ENCODE measurements around the gene DOHH. TPM values are rescaled to one million over a fixed set of nuclear protein-coding genes. Genes with fewer than 3 reads are reported as not detected.

Gene DOHH
- total RNA-seq, 1 donor = 10.4 TPM

GRCh38 chr19:3463714-3464586 is 36.5 kb downstream of the DOHH start:
- no peak for DNase-seq (ENCODE audit: low read depth)
- no peak for TF ChIP-seq CTCF (IDR thresholded peaks at IDR 0.05; ENCODE audit: insufficient read depth, low read depth, low read length)
- H3K4me3 ChIP-seq (ENCODE audit: low read depth, low read length) = no peak overlapping the region

GRCh38 chr19:3462991-3463713 is 37.3 kb downstream of the DOHH start:
- no peak for DNase-seq (ENCODE audit: low read depth)
- TF ChIP-seq CTCF (IDR thresholded peaks at IDR 0.05; ENCODE audit: insufficient read depth, low read depth, low read length) = no peak

GRCh38 chr19:3459965-3460582 is 40.4 kb downstream of the DOHH start:
- DNase-seq (ENCODE audit: low read depth) = no peak
- TF ChIP-seq CTCF (IDR thresholded peaks at IDR 0.05; ENCODE audit: insufficient read depth, low read depth, low read length) = no peak
- no peak overlapping the region for H3K4me3 ChIP-seq (ENCODE audit: low read depth, low read length)

More at GRCh38 chr19:3462991-3463713, 37.3 kb downstream of the DOHH start:
- no peak overlapping the region for H3K4me3 ChIP-seq (ENCODE audit: low read depth, low read length)

GRCh38 chr19:3459089-3459881 is 41.2 kb downstream of the DOHH start:
- TF ChIP-seq CTCF (IDR thresholded peaks at IDR 0.05; ENCODE audit: insufficient read depth, low read depth, low read length) = no peak
- peak; percentile 96 for DNase-seq (ENCODE audit: low read depth)
- no peak overlapping the region for H3K4me3 ChIP-seq (ENCODE audit: low read depth, low read length)

GRCh38 chr19:3458229-3459088 is 42.0 kb downstream of the DOHH start:
- TF ChIP-seq CTCF (IDR thresholded peaks at IDR 0.05; ENCODE audit: insufficient read depth, low read depth, low read length) = no peak
- DNase-seq (ENCODE audit: low read depth) = peak; percentile 80
- no peak overlapping the region for H3K4me3 ChIP-seq (ENCODE audit: low read depth, low read length)
